HUES48 (cell line): ENCODE results near the gene A3GALT2.

Experiments used
- H3K27ac ChIP-seq: one replicate; pipeline ENCODE4 v1.7.0; 2013; ENCODE audit warnings: low read depth, low read length, inconsistent platforms
- H3K27me3 ChIP-seq: 2 replicates; pipeline ENCODE4 v1.6.1; 2013; ENCODE audit warnings: mild to moderate bottlenecking, low read length; ENCODE audit not compliant: control insufficient read depth, insufficient read depth
- H3K36me3 ChIP-seq: 2 replicates; pipeline ENCODE4 v1.6.1; 2013; ENCODE audit warnings: low read length; ENCODE audit not compliant: control insufficient read depth, insufficient read depth
- H3K4me1 ChIP-seq: 2 replicates; pipeline ENCODE4 v1.6.1; 2013; ENCODE audit warnings: mild to moderate bottlenecking, low read length; ENCODE audit not compliant: control insufficient read depth, insufficient read depth
- H3K4me3 ChIP-seq: 2 replicates; pipeline ENCODE4 v1.5.1; 2013; ENCODE audit warnings: mild to moderate bottlenecking, low read depth, low read length
- H3K9ac ChIP-seq: 2 replicates; pipeline ENCODE4 v1.6.1; 2013; ENCODE audit warnings: mild to moderate bottlenecking, low read depth, low read length, moderate library complexity
- H3K9me3 ChIP-seq: 2 replicates; pipeline ENCODE4 v1.6.1; 2013; ENCODE audit warnings: low read length; ENCODE audit not compliant: control insufficient read depth, insufficient read depth

A3GALT2 gene

GRCh38 chr1:33349778-33350610 lies 29.1 kb upstream of the A3GALT2 start:
- H3K9ac ChIP-seq = peak overlapping the region; percentile 18; the same call in 1 of the 2 replicates

GRCh38 chr1:33349081-33349759 lies 28.3 kb upstream of the A3GALT2 start:
- peak overlapping the region; percentile 19; the same call in 1 of the 2 replicates for H3K9ac ChIP-seq
- H3K4me3 ChIP-seq = peak overlapping the region; percentile 66
- peaks cover 94% of the 10 kb centered on the region for H3K27me3 ChIP-seq
- peak overlapping the region; percentile 34 for H3K27ac ChIP-seq
- no peaks in the 10 kb centered on the region for H3K36me3 ChIP-seq
- no peaks in the 10 kb centered on the region for H3K9me3 ChIP-seq
- H3K4me1 ChIP-seq = peaks cover 42% of the 10 kb centered on the region

More at GRCh38 chr1:33349778-33350610, 29.1 kb upstream of the A3GALT2 start:
- H3K27me3 ChIP-seq = peaks cover 96% of the 10 kb centered on the region
- H3K9me3 ChIP-seq = no peaks in the 10 kb centered on the region
- no peaks in the 10 kb centered on the region for H3K36me3 ChIP-seq
- H3K27ac ChIP-seq = no peak overlapping the region
- H3K4me1 ChIP-seq = peaks cover 42% of the 10 kb centered on the region
- peak overlapping the region; percentile 69 for H3K4me3 ChIP-seq

GRCh38 chr1:33348676-33349080 lies 27.8 kb upstream of the A3GALT2 start:
- Histone ChIP-seq H3K9me3 (no peaks in the 10 kb centered on the region), H3K27me3 (peaks cover 94% of the 10 kb centered on the region), H3K9ac (no peak overlapping the region), H3K27ac (no peak overlapping the region), H3K4me1 (peaks cover 42% of the 10 kb centered on the region), H3K4me3 (peak overlapping the region; percentile 66), H3K36me3 (no peaks in the 10 kb centered on the region)

GRCh38 chr1:33348194-33348593 lies 27.3 kb upstream of the A3GALT2 start:
- Histone ChIP-seq H3K27ac (no peak overlapping the region), H3K4me1 (peaks cover 42% of the 10 kb centered on the region)

GRCh38 chr1:33347650-33347992 lies 26.7 kb upstream of the A3GALT2 start:
- Histone ChIP-seq H3K4me3 (peak overlapping the region; percentile 10; the same call in 1 of the 2 replicates), H3K27ac (peak overlapping the region; percentile 73), H3K27me3 (peaks cover 87% of the 10 kb centered on the region), H3K36me3 (no peaks in the 10 kb centered on the region), H3K9me3 (no peaks in the 10 kb centered on the region), H3K9ac (no peak overlapping the region), H3K4me1 (peaks cover 45% of the 10 kb centered on the region)

More at GRCh38 chr1:33348194-33348593, 27.3 kb upstream of the A3GALT2 start:
- H3K36me3 ChIP-seq = no peaks in the 10 kb centered on the region
- no peaks in the 10 kb centered on the region for H3K9me3 ChIP-seq
- no peak overlapping the region for H3K9ac ChIP-seq
- peaks cover 93% of the 10 kb centered on the region for H3K27me3 ChIP-seq
- peak overlapping the region; percentile 66 for H3K4me3 ChIP-seq

- H3K36me3 ChIP-seq = no peaks in the 10 kb centered on the region
- H3K9ac ChIP-seq = no peak overlapping the region
- peaks cover 82% of the 10 kb centered on the region for H3K27me3 ChIP-seq
- H3K27ac ChIP-seq = peak overlapping the region; percentile 73
- no peaks in the 10 kb centered on the region for H3K9me3 ChIP-seq
- peaks cover 51% of the 10 kb centered on the region for H3K4me1 ChIP-seq
- H3K4me3 ChIP-seq = no peak overlapping the region
Measured at GRCh38 chr1:33346927-33347649, 26.2 kb upstream of the A3GALT2 start.

GRCh38 chr1:33346533-33346926 lies 25.6 kb upstream of the A3GALT2 start:
- H3K27ac ChIP-seq = peak overlapping the region; percentile 73
- peaks cover 79% of the 10 kb centered on the region for H3K27me3 ChIP-seq
- no peaks in the 10 kb centered on the region for H3K9me3 ChIP-seq
- no peaks in the 10 kb centered on the region for H3K36me3 ChIP-seq
- H3K4me3 ChIP-seq = no peak overlapping the region
- H3K9ac ChIP-seq = no peak overlapping the region
- H3K4me1 ChIP-seq = peaks cover 56% of the 10 kb centered on the region

GRCh38 chr1:33344896-33345560 lies 24.1 kb upstream of the A3GALT2 start:
- Histone ChIP-seq H3K4me3 (no peak overlapping the region), H3K9ac (no peak overlapping the region), H3K27me3 (peaks cover 68% of the 10 kb centered on the region), H3K4me1 (peaks cover 61% of the 10 kb centered on the region), H3K27ac (no peak overlapping the region), H3K36me3 (no peaks in the 10 kb centered on the region), H3K9me3 (no peaks in the 10 kb centered on the region)

GRCh38 chr1:33343539-33343938 lies 22.6 kb upstream of the A3GALT2 start:
- H3K9ac ChIP-seq = no peak overlapping the region
- H3K36me3 ChIP-seq = no peaks in the 10 kb centered on the region
- H3K4me1 ChIP-seq = peaks cover 70% of the 10 kb centered on the region
- no peaks in the 10 kb centered on the region for H3K9me3 ChIP-seq
- no peak overlapping the region for H3K4me3 ChIP-seq
- peaks cover 67% of the 10 kb centered on the region for H3K27me3 ChIP-seq
- H3K27ac ChIP-seq = no peak overlapping the region

GRCh38 chr1:33342041-33342723 lies 21.3 kb upstream of the A3GALT2 start:
- Histone ChIP-seq H3K27me3 (peaks cover 57% of the 10 kb centered on the region), H3K36me3 (no peaks in the 10 kb centered on the region), H3K9ac (no peak overlapping the region), H3K4me3 (peak overlapping the region; percentile 29; the same call in 1 of the 2 replicates), H3K9me3 (no peaks in the 10 kb centered on the region), H3K4me1 (peaks cover 69% of the 10 kb centered on the region), H3K27ac (peak overlapping the region; percentile 92)
